22Rv1 (cell line): Measurements from ENCODE around the gene ATP1B3.

Experiments
- H3K27ac ChIP-seq: fragments of 450-650 bp; 2 replicates; pipeline ENCODE4 v1.5.1; 2017
- ZFX ChIP-seq: fragments of 450-650 bp; IDR thresholded peaks from 2 replicates; pipeline ENCODE4 v1.6.1; 2017; ENCODE audit warnings: antibody characterized with exemption, borderline replicate concordance
- TF ChIP-seq, protein P1 (sequence below): fragments of 450-650 bp; IDR thresholded peaks from 2 replicates; pipeline ENCODE4 v1.5.1; 2017; ENCODE audit warnings: mild to moderate bottlenecking

ATP1B3 gene

GRCh38 chr3:141851411-141851810, 25.0 kb upstream of the ATP1B3 start:
- TF ChIP-seq, protein P1, sequence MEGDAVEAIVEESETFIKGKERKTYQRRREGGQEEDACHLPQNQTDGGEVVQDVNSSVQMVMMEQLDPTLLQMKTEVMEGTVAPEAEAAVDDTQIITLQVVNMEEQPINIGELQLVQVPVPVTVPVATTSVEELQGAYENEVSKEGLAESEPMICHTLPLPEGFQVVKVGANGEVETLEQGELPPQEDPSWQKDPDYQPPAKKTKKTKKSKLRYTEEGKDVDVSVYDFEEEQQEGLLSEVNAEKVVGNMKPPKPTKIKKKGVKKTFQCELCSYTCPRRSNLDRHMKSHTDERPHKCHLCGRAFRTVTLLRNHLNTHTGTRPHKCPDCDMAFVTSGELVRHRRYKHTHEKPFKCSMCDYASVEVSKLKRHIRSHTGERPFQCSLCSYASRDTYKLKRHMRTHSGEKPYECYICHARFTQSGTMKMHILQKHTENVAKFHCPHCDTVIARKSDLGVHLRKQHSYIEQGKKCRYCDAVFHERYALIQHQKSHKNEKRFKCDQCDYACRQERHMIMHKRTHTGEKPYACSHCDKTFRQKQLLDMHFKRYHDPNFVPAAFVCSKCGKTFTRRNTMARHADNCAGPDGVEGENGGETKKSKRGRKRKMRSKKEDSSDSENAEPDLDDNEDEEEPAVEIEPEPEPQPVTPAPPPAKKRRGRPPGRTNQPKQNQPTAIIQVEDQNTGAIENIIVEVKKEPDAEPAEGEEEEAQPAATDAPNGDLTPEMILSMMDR = no peak
- TF ChIP-seq ZFX = no peak
- no peak overlapping the region for H3K27ac ChIP-seq

- no peak overlapping the region for H3K27ac ChIP-seq
- TF ChIP-seq, protein P1 = no peak
- no peak for TF ChIP-seq ZFX
Measured at GRCh38 chr3:141853081-141853601, 23.3 kb upstream of the ATP1B3 start.

GRCh38 chr3:141853629-141854168, 22.7 kb upstream of the ATP1B3 start:
- no peak overlapping the region for H3K27ac ChIP-seq

GRCh38 chr3:141854599-141854998, 21.8 kb upstream of the ATP1B3 start:
- TF ChIP-seq, protein P1 = peak; percentile 11; the same call in 1 of the 2 replicates
- TF ChIP-seq ZFX = no peak
- no peak overlapping the region for H3K27ac ChIP-seq

More at GRCh38 chr3:141853629-141854168, 22.7 kb upstream of the ATP1B3 start:
- no peak for TF ChIP-seq ZFX
- TF ChIP-seq, protein P1 = no peak

DNA sequence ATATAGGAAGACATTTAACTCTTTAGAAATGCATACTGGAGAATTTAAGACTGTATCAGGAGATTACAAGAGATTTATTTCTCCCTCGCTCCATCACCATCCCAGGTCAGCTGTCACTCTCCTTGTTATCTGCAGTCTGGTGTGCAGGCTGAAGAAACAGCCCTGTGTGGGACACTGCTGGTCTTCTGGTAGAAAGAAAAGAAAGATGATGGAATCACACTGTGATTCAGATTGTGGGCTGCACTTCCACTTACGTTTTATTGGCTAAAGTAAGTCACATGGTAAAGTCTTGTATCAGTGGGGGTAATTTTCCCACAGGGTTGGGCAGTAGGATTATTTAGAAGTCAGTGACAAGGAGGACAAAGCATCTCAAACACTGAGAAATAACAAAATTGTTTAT, 18.1 kb upstream of the ATP1B3 start:
- TF ChIP-seq, protein P1 = no peak
- TF ChIP-seq ZFX = no peak
- no peak overlapping the region for H3K27ac ChIP-seq

- no peak for TF ChIP-seq ZFX
- TF ChIP-seq, protein P1 = no peak
- no peak overlapping the region for H3K27ac ChIP-seq
Measured at GRCh38 chr3:141859651-141860050, 16.8 kb upstream of the ATP1B3 start.

- no peak overlapping the region for H3K27ac ChIP-seq
- TF ChIP-seq ZFX = no peak
- TF ChIP-seq, protein P1 = no peak
Measured at GRCh38 chr3:141860086-141860669, 16.3 kb upstream of the ATP1B3 start.
